ENCODE results near the gene CEL.

Gene CEL

GRCh38 chr9:133119103-133119845, 57.5 kb downstream of the CEL start:
- no peak for FAIRE-seq

- no peak for FAIRE-seq
Observed at GRCh38 chr9:133119846-133120500, 58.2 kb downstream of the CEL start.

GRCh38 chr9:133120501-133121197, 58.9 kb downstream of the CEL start:
- FAIRE-seq, result no peak

Data from islet of Langerhans (tissue), 1 donor.